ENCODE measurements around the gene SLC25A44. TPM values are rescaled to one million over a fixed set of nuclear protein-coding genes. Genes with fewer than 3 reads are reported as not detected.

SLC25A44 gene
- total RNA-seq, 1 experiment from 2014 or later: 30.9 TPM

DNA sequence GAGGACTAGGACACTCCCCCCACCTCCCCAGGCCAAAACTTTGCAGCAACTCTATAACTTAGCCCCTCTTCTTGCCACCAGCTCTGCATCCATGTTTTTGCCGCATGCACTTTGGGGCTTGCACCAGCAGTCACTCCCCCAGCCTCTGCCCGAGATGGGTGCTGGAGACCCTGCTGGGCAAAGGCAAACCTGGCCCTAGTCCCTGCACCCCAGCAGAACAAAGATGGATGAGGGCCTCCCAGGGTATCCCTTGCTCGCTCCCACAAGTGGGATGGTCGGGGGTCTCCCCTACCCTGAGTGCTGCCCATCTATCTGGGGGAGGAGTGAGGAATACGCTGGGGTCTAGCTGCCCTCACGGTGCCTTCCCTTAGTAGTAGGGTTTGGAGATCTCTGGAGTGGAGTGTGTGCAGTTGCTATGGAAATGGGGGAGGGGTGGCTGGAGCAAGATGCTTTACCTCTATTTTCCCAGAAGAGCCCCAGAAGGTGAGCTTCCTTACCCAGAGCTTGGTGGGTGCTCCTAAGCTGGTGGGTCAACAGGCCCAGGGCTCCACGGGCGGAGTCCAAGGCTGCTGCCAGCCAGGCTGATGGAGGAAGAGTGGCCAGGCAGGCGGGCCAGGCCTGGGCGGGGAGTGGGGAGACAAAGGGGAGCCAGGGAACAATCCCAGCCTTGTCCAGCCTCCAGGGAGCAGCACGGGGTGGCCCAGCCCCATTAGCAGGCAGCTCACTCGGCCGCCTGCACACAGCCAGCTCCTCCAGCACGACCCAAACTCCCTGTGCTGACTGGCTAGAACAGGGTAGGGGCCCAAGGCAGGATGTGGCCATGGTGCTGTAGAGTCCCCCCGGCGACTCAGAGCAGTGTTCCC, 53.8 kb downstream of the SLC25A44 start, which contains the start of gene PAQR6:
PAQR6 (minus strand) TSS at position 597 of the 863 bp plus-strand sequence. CDS start 1,325 bp downstream, outside the sequence.
- CTCF ChIA-PET: interaction anchor here (0.6 kb wide), 1 partner anchor 13 kb away, joined by 4 read pairs; no protein-coding TSS in a partner anchor
- no TSS peak for BruUV-seq (replicated peaks)
- H3K36me3 ChIP-seq (ENCODE audit: insufficient read depth, low read length, poor library complexity, severe bottlenecking): peaks cover 31% of the 10 kb centered on the region
- TF ChIP-seq CTCF (conservative IDR thresholded peaks at IDR 0.05; ENCODE audit: low read depth, low read length): no peak
- no peak for TF ChIP-seq EZH2 (IDR thresholded peaks at IDR 0.05; ENCODE audit: borderline replicate concordance, low read depth, low read length, poor library complexity, severe bottlenecking)
- intact Hi-C loops (cut with micrococcal nuclease; ENCODE audit: unreplicated experiment): no loop called here
- no peak for DNase-seq (ENCODE audit: low spot score)
- POLR2A ChIA-PET (ENCODE audit: low non-redundant PET): no interaction called here
- H3K4me1 ChIP-seq (ENCODE audit: insufficient read depth, low read length, poor library complexity, severe bottlenecking): peaks cover 6% of the 10 kb centered on the region
- no peaks in the 10 kb centered on the region for H3K27me3 ChIP-seq (replicated peaks; ENCODE audit: insufficient read depth, low read depth, low read length, poor library complexity)
- H3K4me3 ChIP-seq (ENCODE audit: low read depth, low read length, poor library complexity, severe bottlenecking): no peak within 1 kb of the TSS
- no peak within 1 kb of the TSS for H3K27ac ChIP-seq (ENCODE audit: low read depth, low read length, poor library complexity, severe bottlenecking)
- H3K9me3 ChIP-seq (ENCODE audit: low read depth, low read length, poor library complexity, severe bottlenecking): no peaks in the 10 kb centered on the region

DNA sequence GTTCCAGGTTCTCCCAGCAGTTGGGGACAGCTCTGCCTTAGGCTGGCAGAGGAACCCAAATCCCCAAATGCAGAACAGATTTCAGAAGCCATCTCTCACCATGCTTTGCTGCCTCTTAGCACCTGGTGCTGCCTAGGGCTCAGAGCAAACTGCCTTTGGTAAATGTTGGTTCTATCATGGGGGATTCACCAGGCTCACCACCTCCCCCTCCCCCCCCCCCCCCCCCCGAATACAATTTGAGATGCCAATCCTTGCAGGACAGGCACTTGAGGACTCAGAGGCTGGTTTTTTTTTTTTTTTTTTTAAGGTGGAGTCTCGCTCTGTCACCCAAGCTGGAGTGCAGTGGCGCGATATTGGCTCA, 54.4 kb downstream of the SLC25A44 start:
- intact Hi-C loops (cut with micrococcal nuclease; ENCODE audit: unreplicated experiment): no loop called here
- POLR2A ChIA-PET (ENCODE audit: low non-redundant PET): no interaction called here
- no peak overlapping the region for H3K4me3 ChIP-seq (ENCODE audit: low read depth, low read length, poor library complexity, severe bottlenecking)
- peaks cover 6% of the 10 kb centered on the region for H3K4me1 ChIP-seq (ENCODE audit: insufficient read depth, low read length, poor library complexity, severe bottlenecking)
- BruUV-seq (replicated peaks): no TSS peak
- H3K27ac ChIP-seq (ENCODE audit: low read depth, low read length, poor library complexity, severe bottlenecking): no peak overlapping the region
- peaks cover 37% of the 10 kb centered on the region for H3K36me3 ChIP-seq (ENCODE audit: insufficient read depth, low read length, poor library complexity, severe bottlenecking)
- CTCF ChIA-PET: no interaction called here
- no peaks in the 10 kb centered on the region for H3K27me3 ChIP-seq (replicated peaks; ENCODE audit: insufficient read depth, low read depth, low read length, poor library complexity)
- H3K9me3 ChIP-seq (ENCODE audit: low read depth, low read length, poor library complexity, severe bottlenecking): no peaks in the 10 kb centered on the region
- TF ChIP-seq CTCF (conservative IDR thresholded peaks at IDR 0.05; ENCODE audit: low read depth, low read length): no peak
- TF ChIP-seq EZH2 (IDR thresholded peaks at IDR 0.05; ENCODE audit: borderline replicate concordance, low read depth, low read length, poor library complexity, severe bottlenecking): no peak
- no peak for DNase-seq (ENCODE audit: low spot score)

DNA sequence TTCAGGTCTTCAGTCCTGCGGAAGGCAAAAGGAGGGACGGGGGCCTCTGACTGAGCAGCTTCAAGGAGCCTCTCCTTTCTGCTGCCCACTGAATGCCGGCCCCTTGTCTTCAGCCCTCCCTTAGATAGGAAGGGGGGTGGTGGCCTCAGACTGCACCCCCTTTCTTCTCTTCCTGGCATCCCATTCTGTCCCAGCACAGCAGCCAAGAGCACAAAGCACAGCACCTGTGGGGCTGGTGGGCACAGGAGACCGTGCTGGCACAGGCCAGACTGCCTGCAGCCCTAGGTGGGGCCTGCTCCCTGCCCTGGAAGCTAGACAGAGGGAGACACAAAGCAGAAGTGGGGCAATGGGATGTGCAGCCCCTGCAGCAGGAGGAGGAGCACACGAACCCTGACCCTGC, 55.7 kb downstream of the SLC25A44 start:
- CTCF ChIA-PET: no interaction called here
- no TSS peak for BruUV-seq (replicated peaks)
- no peak for DNase-seq (ENCODE audit: low spot score)
- Histone ChIP-seq H3K4me3 (ENCODE audit: low read depth, low read length, poor library complexity, severe bottlenecking) (no peak overlapping the region), H3K36me3 (ENCODE audit: insufficient read depth, low read length, poor library complexity, severe bottlenecking) (peaks cover 45% of the 10 kb centered on the region), H3K4me1 (ENCODE audit: insufficient read depth, low read length, poor library complexity, severe bottlenecking) (peaks cover 6% of the 10 kb centered on the region), H3K27me3 (replicated peaks; ENCODE audit: insufficient read depth, low read depth, low read length, poor library complexity) (no peaks in the 10 kb centered on the region), H3K9me3 (ENCODE audit: low read depth, low read length, poor library complexity, severe bottlenecking) (no peaks in the 10 kb centered on the region), H3K27ac (ENCODE audit: low read depth, low read length, poor library complexity, severe bottlenecking) (no peak overlapping the region)
- POLR2A ChIA-PET (ENCODE audit: low non-redundant PET): no interaction called here
- TF ChIP-seq CTCF (conservative IDR thresholded peaks at IDR 0.05; ENCODE audit: low read depth, low read length) (no peak), EZH2 (IDR thresholded peaks at IDR 0.05; ENCODE audit: borderline replicate concordance, low read depth, low read length, poor library complexity, severe bottlenecking) (no peak)
- intact Hi-C loops (cut with micrococcal nuclease; ENCODE audit: unreplicated experiment): no loop called here
